ENCODE data around the gene EIF3A. TPM values are rescaled to one million over a fixed set of nuclear protein-coding genes. Genes with fewer than 3 reads are reported as not detected.

EIF3A gene
- 112 to 183 TPM (median 126 TPM) in 5 replicates for total RNA-seq (2022; extraction: Qiagen RNA extraction)

DNA sequence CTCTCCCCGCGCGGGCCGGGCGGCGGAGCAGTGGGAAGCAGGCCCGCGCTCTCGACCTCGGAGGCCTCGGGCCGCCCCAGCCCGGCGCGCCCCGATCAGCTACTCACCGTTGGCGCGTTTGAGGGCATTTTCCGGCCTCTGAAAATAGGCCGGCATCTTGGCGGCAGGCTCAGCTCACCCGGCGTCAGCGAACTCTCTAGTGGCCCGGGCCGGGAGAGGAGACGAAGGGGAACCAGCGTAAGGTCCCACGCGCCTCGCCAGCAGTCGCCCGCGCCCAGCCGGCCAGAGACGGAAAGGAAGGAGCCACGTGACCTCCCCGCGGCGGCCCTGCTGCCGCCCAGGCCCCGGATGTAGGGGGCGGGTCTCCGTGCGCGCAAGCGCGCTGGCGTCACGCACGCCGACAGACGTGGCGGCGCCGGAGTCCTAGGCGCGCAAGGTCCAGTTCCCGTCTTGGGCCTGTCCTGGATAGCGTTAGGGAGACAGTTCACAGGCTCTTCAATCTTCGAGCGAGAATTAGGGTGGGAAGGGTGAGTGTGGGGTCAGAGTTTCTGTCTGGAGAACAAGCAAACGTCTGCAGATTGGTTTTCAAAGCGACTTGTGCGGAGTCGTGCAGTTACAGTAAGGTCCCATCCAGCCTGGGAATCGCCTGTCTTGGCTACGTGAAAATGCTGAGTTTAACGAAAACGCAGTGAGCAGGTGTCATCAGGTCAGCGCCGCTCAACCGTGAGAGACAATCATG lies at the start of gene EIF3A:
Gene EIF3A (minus strand): TSS at position 297 of the 739 bp plus-strand sequence. CDS start 141 bp downstream, at position 156.

DNA sequence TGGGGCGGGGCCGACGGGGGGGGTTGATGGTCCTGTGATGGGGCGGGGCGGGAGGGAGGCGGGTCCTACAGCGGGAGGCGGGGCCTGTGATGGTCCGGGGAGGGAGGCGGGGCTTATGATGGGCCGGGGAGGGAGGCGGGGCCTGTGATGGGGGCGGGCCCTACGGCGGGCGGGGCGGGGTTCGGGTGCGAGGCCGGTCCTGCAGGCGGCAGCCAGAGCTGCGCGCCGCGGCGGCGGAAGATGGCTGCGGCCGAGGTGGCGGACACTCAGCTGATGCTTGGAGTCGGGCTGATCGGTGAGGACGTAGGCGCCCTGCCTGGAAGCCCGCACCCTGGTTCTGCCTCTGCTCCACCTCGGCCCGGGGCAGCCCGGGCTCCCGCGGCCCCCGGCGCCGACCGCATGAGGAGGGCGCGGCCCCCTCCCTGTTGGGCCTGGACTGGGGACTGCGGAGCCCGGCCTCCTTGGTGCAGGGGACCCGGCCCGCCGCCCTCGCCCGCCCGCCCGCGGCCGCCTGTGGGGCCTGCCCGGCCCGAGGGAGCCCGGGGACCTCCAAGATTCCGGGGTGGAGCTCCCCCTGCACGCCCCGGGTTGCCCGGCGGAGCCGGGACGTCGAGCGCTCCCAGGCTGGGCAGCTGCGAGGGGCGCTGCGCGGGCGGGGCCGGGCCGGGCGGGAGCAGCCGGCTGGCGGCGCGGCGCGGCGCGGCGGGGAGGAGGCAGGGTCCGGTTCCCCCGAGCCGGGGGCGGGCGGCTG lies 23.5 kb upstream of the EIF3A start, which contains the start of gene DENND10:
Gene DENND10 (plus strand): TSS at position 211 of the 751 bp plus-strand sequence. CDS start 30 bp downstream, at position 241.

DNA sequence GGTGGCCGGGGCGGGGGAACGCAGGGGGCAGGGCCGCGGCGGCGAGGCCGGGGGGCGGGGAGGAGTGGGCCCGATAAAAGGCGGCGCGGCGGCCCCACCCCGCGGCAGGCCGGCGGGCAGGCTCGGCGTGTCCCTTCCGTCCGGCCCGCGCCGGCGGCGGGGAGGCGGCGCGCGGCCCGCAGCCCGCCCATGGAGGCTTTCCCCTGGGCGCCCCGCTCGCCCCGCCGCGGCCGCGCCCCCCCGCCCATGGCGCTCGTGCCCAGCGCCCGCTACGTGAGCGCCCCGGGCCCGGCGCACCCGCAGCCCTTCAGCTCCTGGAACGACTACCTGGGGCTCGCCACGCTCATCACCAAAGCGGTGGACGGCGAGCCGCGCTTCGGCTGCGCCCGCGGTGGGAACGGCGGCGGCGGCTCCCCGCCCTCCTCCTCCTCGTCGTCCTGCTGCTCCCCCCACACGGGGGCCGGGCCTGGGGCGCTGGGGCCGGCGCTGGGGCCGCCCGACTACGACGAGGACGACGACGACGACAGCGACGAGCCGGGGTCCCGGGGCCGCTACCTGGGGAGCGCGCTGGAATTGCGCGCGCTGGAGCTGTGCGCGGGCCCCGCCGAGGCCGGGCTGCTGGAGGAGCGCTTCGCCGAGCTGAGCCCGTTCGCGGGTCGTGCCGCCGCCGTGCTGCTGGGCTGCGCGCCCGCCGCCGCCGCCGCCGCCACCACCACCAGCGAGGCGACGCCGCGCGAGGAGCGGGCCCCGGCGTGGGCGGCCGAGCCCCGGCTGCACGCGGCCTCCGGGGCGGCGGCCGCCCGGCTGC lies 50.8 kb downstream of the EIF3A start, which contains the start of gene NANOS1:
Gene NANOS1 (plus strand): TSS at position 102 of the 808 bp plus-strand sequence. CDS start 88 bp downstream, at position 190.

Other genes with a start within 250 kb of the EIF3A start
- 1.5 to 3.3 TPM (median 2.8 TPM) in 5 replicates for gene NANOS1, start 51.1 kb downstream of the EIF3A start, total RNA-seq (2022; extraction: Qiagen RNA extraction)
- 42.7 to 68.2 TPM (median 54.9 TPM) in 5 replicates for gene DENND10, start 23.3 kb upstream of the EIF3A start, total RNA-seq (2022; extraction: Qiagen RNA extraction)
- gene SFXN4, start 84.9 kb upstream of the EIF3A start, total RNA-seq (2022; extraction: Qiagen RNA extraction) = 45.6 to 50.1 TPM (median 47.6 TPM) in 5 replicates
- 297 to 329 TPM (median 301 TPM) in 5 replicates for gene PRDX3, start 98.0 kb upstream of the EIF3A start, total RNA-seq (2022; extraction: Qiagen RNA extraction)
- gene GRK5, start 126.8 kb upstream of the EIF3A start, total RNA-seq (2022; extraction: Qiagen RNA extraction) = 8.5 to 11.3 TPM (median 9.4 TPM) in 5 replicates